H1 (cell line): ENCODE data around the gene CACNA2D4. TPM values are rescaled to one million over a fixed set of nuclear protein-coding genes. Genes with fewer than 3 reads are reported as not detected.

Experiments used
- CTCF ChIA-PET: fragments of 300-600 bp; sonication (Branson Sonifier 250); formaldehyde crosslinking; loops from one replicate; lab custom pipeline; 2021; ENCODE audit not compliant: partially characterized antibody; lab: Charles Lee
- POLR2A ChIA-PET: fragments of 300-600 bp; sonication (Branson Sonifier 250); formaldehyde crosslinking; loops from one replicate; lab custom pipeline; 2021; ENCODE audit warnings: inconsistent platforms; ENCODE audit not compliant: partially characterized antibody; lab: Charles Lee
- DNase-seq, 2 experiments: peaks; one replicate each; pipeline versions ENCODE4 v3.0.0 to v3.0.0-alpha.2; 2010 to 2022; ENCODE audit warnings: low spot score in 2 of 2, low read depth in 1 of 2, mixed read lengths in 1 of 2
- FAIRE-seq: peaks from 2 replicates; lab custom pipeline; 2011; peaks lifted over from hg19 to GRCh38; lab: Jason Lieb, UNC
- H2AFZ ChIP-seq: 2 replicates; pipeline ENCODE4 v1.8.1; 2012; ENCODE audit warnings: low read length, inconsistent platforms
- H2AK5ac ChIP-seq: 2 replicates; pipeline ENCODE4 v1.6.1; 2013; ENCODE audit warnings: low read depth, low read length
- H2BK120ac ChIP-seq: replicated peaks from 2 replicates; pipeline ENCODE3; 2013; ENCODE audit warnings: low read depth, low read length, inconsistent platforms
- H2BK12ac ChIP-seq: 2 replicates; pipeline ENCODE4 v1.6.1; 2013; ENCODE audit warnings: low read depth, low read length
- H2BK15ac ChIP-seq: 2 replicates; pipeline ENCODE4 v1.6.1; 2013; ENCODE audit warnings: low read length
- H2BK20ac ChIP-seq: 2 replicates; pipeline ENCODE4 v1.6.1; 2013; ENCODE audit warnings: low read length
- H2BK5ac ChIP-seq: 2 replicates; pipeline ENCODE4 v1.6.1; 2013; ENCODE audit warnings: low read depth, low read length
- H3K14ac ChIP-seq: 2 replicates; pipeline ENCODE4 v1.6.1; 2013; ENCODE audit warnings: inconsistent platforms; ENCODE audit not compliant: insufficient read length
- H3K18ac ChIP-seq: 2 replicates; pipeline ENCODE4 v1.6.1; 2013; ENCODE audit warnings: low read length; ENCODE audit errors: extremely low read depth
- H3K23ac ChIP-seq: 2 replicates; pipeline ENCODE4 v1.6.1; 2013; ENCODE audit warnings: inconsistent platforms; ENCODE audit not compliant: insufficient read length
- H3K23me2 ChIP-seq: 2 replicates; pipeline ENCODE4 v1.6.1; 2013; ENCODE audit warnings: low read depth, low read length
- H3K27ac ChIP-seq: 2 replicates; pipeline ENCODE4 v1.6.1; 2011; ENCODE audit warnings: low read depth, low read length, inconsistent platforms
- H3K27me3 ChIP-seq, 4 experiments: replicated peaks in 1 of 4; 1 replicate in 1 of 4; 2 replicates in 3 of 4; pipeline versions ENCODE4 v1.6.1 to v1.8.1; 2011 to 2013; ENCODE audit warnings: low read length in 3 of 4, mild to moderate bottlenecking in 3 of 4, inconsistent platforms in 2 of 4, mixed read lengths in 2 of 4, moderate library complexity in 1 of 4; ENCODE audit not compliant: control insufficient read depth in 3 of 4, insufficient read depth in 3 of 4; ENCODE audit errors: extremely low read depth in 1 of 4
- H3K36me3 ChIP-seq, 4 experiments: 2 replicates each; pipeline versions ENCODE4 v1.6.1 to v1.8.1; 2011 to 2013; ENCODE audit warnings: mild to moderate bottlenecking in 4 of 4, low read length in 3 of 4, moderate library complexity in 2 of 4, control low read depth in 1 of 4, inconsistent platforms in 1 of 4; ENCODE audit not compliant: insufficient read depth in 4 of 4, control insufficient read depth in 2 of 4
- H3K4ac ChIP-seq: replicated peaks from 2 replicates; pipeline ENCODE3; 2013; ENCODE audit warnings: low read length, low read depth, mixed read lengths, inconsistent platforms; ENCODE audit not compliant: insufficient read length
- H3K4me1 ChIP-seq, 4 experiments: replicated peaks in 1 of 4; 1 replicate in 1 of 4; 2 replicates in 3 of 4; pipeline versions ENCODE4 v1.6.1 to v1.8.1; 2011 to 2013; ENCODE audit warnings: low read length in 3 of 4, inconsistent platforms in 2 of 4, mixed read lengths in 1 of 4; ENCODE audit not compliant: insufficient read depth in 4 of 4, control insufficient read depth in 3 of 4
- H3K4me2 ChIP-seq, 2 experiments: 2 replicates each; pipeline versions ENCODE4 v1.6.1 to v1.8.1; 2011 to 2013; ENCODE audit warnings: low read depth in 2 of 2, low read length in 2 of 2, control low read depth in 1 of 2, inconsistent platforms in 1 of 2, mild to moderate bottlenecking in 1 of 2; ENCODE audit not compliant: insufficient read depth in 1 of 2
- H3K4me3 ChIP-seq, 4 experiments: fragments of 200-600, 300-600 bp in 1 of 4; sonication (generic), shearing (Covaris generic), sonication (Bioruptor Twin) in 1 of 4; 2 replicates each; pipeline versions ENCODE4 v1.5.1 to v1.8.1; 2011 to 2016; ENCODE audit warnings: low read length in 4 of 4, low read depth in 3 of 4, control low read depth in 2 of 4, inconsistent platforms in 2 of 4, mild to moderate bottlenecking in 2 of 4, mixed read lengths in 1 of 4, moderate library complexity in 1 of 4; ENCODE audit not compliant: insufficient read depth in 2 of 4; ENCODE audit errors: extremely low read depth in 1 of 4
- H3K56ac ChIP-seq: replicated peaks from 2 replicates; pipeline ENCODE3; 2013; ENCODE audit warnings: low read depth, mild to moderate bottlenecking, mixed read lengths, low read length, inconsistent platforms; ENCODE audit not compliant: insufficient read length
- H3K79me1 ChIP-seq: 2 replicates; pipeline ENCODE4 v1.6.1; 2013; ENCODE audit warnings: low read depth, low read length, control low read depth
- H3K79me2 ChIP-seq, 2 experiments: 2 replicates each; pipeline versions ENCODE4 v1.6.1 to v1.8.1; 2012 to 2013; ENCODE audit warnings: low read length in 2 of 2, mild to moderate bottlenecking in 2 of 2, inconsistent platforms in 1 of 2; ENCODE audit not compliant: insufficient read depth in 2 of 2, control insufficient read depth in 1 of 2
- H3K9ac ChIP-seq, 4 experiments: replicated peaks in 1 of 4; 1 replicate in 1 of 4; 2 replicates in 3 of 4; pipeline versions ENCODE4 v1.6.1 to v1.8.1; 2011 to 2013; ENCODE audit warnings: low read depth in 3 of 4, low read length in 3 of 4, control low read depth in 2 of 4, mild to moderate bottlenecking in 2 of 4, moderate library complexity in 2 of 4, inconsistent platforms in 1 of 4; ENCODE audit errors: extremely low read depth in 1 of 4
- H3K9me3 ChIP-seq, 2 experiments: 2 replicates each; pipeline versions ENCODE4 v1.6.1 to v1.8.1; 2012 to 2013; ENCODE audit warnings: mild to moderate bottlenecking in 2 of 2, moderate library complexity in 2 of 2, control low read depth in 1 of 2, inconsistent platforms in 1 of 2, low read depth in 1 of 2, low read length in 1 of 2, mixed read lengths in 1 of 2; ENCODE audit not compliant: insufficient read depth in 2 of 2
- H4K20me1 ChIP-seq, 2 experiments: replicated peaks in 1 of 2; 2 replicates each; pipeline versions ENCODE3 to v1.8.1; 2011 to 2013; ENCODE audit warnings: inconsistent platforms in 2 of 2, low read length in 2 of 2, mild to moderate bottlenecking in 1 of 2; ENCODE audit not compliant: insufficient read depth in 2 of 2, control insufficient read depth in 1 of 2
- H4K5ac ChIP-seq: 2 replicates; pipeline ENCODE4 v1.6.1; 2013; ENCODE audit warnings: low read length, low read depth, mixed read lengths, inconsistent platforms; ENCODE audit not compliant: insufficient read length
- H4K8ac ChIP-seq: 2 replicates; pipeline ENCODE4 v1.8.0; 2013; ENCODE audit warnings: mild to moderate bottlenecking, moderate library complexity, low read length, inconsistent platforms; ENCODE audit not compliant: insufficient read depth; ENCODE audit errors: extremely low read depth
- H4K91ac ChIP-seq: replicated peaks from 2 replicates; pipeline ENCODE3; 2013; ENCODE audit warnings: low read length, mixed read lengths, inconsistent platforms; ENCODE audit not compliant: insufficient read length
- SIX5 ChIP-seq: IDR thresholded peaks from 2 replicates; pipeline ENCODE4 v1.6.1; 2011; ENCODE audit warnings: mild to moderate bottlenecking, low read depth, low read length
- ZNF274 ChIP-seq: IDR thresholded peaks from 2 replicates; pipeline ENCODE4 v1.7.0; 2012; ENCODE audit warnings: low read length, borderline replicate concordance; ENCODE audit errors: extremely low read depth
- WGBS, 2 experiments: shearing (Covaris generic) in 1 of 2; methylation state at CpG; one replicate each; pipeline versions ENCODE4 v1.1.6 to v1.1.7; 2013 to 2015; ENCODE audit warnings: low lambda C conversion rate in 2 of 2, mixed read lengths in 2 of 2, inconsistent platforms in 1 of 2, low coverage in 1 of 2, missing lambda C conversion rate in 1 of 2; ENCODE audit not compliant: insufficient replicate concordance in 2 of 2, insufficient coverage in 1 of 2, insufficient read length in 1 of 2; ENCODE audit errors: extremely low coverage in 1 of 2, missing lambda C conversion rate in 1 of 2; 5-methylcytosine and 5-hydroxymethylcytosine counted together
- polyA plus RNA-seq, 7 experiments: library from polyadenylated mRNA; depleted of rRNA in 3 of 7; stranded (reverse) in 5 of 7; unstranded in 2 of 7; fragments of >200 nt in 5 of 7; fragments of 200-250 nt in 2 of 7; gene quantifications; 1 replicate in 5 of 7; 2 replicates in 1 of 7; 4 replicates in 1 of 7; pipeline versions ENCODE4 v1.2.1 to v1.2.3, GENCODE V29; 2011 to 2013; ENCODE audit warnings: missing spikeins in 2 of 7, mixed read lengths in 2 of 7
- total RNA-seq: library from RNA; stranded (reverse); fragmentation: NEBNext Ultra II Directional; extraction: Animal tissue kit (Norgen Biotek cat#: 25700); gene quantifications from 2 replicates; pipeline ENCODE4 v1.2.1, GENCODE V29; 2021

Gene CACNA2D4
- total and polyA plus RNA-seq, 2 of the 8 experiments (the other 6 are each of a cell fraction or from before 2014, with no cell fraction given) = 0.44 to 0.88 TPM

DNA sequence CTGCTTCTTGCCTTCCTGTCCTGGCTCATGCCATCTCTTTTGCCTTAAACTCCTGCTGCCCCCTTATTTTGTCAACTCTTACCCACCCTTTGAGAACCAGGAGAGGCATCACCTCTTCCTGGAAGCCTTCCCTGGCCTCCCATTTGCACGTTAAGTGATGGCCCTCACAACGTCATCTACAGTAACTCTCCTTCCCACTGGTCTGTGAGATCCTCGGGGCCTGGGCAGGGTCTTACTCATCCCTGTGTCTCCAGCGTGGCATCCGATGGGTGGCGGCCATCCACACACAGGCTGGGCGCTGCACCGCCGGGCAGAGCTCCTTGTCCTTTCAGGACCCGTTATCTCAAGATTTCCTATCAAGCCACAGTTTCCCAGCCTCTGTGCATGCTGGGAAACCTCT, 16.8 kb upstream of the CACNA2D4 start:
- Histone ChIP-seq H2AFZ (no peak overlapping the region), H3K79me2 (no peaks in the 10 kb centered on the region), H2BK12ac (no peak overlapping the region), H3K4me1 (no peaks in the 10 kb centered on the region; a peak in 1 of 7 replicates), H4K5ac (no peak overlapping the region), H3K36me3 (0 out of 8 replicates have a peak, but pooled peaks cover 0 to 3% (median 0%) of the 10 kb centered on the region in 4 experiments), H3K18ac (no peak overlapping the region), H3K23me2 (peaks cover 5% of the 10 kb centered on the region), H2BK120ac (no peak overlapping the region), H3K9ac (no peak overlapping the region), H4K91ac (no peak overlapping the region), H4K8ac (no peak overlapping the region), H2AK5ac (no peak overlapping the region), H4K20me1 (peaks cover 0 to 4% of the 10 kb centered on the region in 2 experiments), H3K79me1 (no peaks in the 10 kb centered on the region), H3K56ac (no peak overlapping the region), H3K9me3 (no peaks in the 10 kb centered on the region), H3K4ac (no peak overlapping the region), H3K14ac (no peak overlapping the region), H3K23ac (no peak overlapping the region), H2BK5ac (no peak overlapping the region), H2BK15ac (no peak overlapping the region), H2BK20ac (no peak overlapping the region), H3K27me3 (no peaks in the 10 kb centered on the region; a peak in 1 of 7 replicates), H3K4me3 (no peak overlapping the region), H3K27ac (no peak overlapping the region), H3K4me2 (no peak overlapping the region)
- POLR2A ChIA-PET = no interaction called here
- no peak for FAIRE-seq
- CTCF ChIA-PET = interaction anchor here (1.1 to 2.5 kb wide), 6 partner anchors 48 to 286 kb away, joined by 3 to 14 read pairs (median 4); no protein-coding TSS in a partner anchor
- 95% methylated on average over 10 of the region's 10 CpGs; no CpG with 5 or more reads in 1 of the 2 experiments for WGBS, 2 experiments
- DNase-seq = peak in 1 of 2 experiments; percentile 33
- no peak for TF ChIP-seq SIX5
- no peak for TF ChIP-seq ZNF274
